Thyroid gland (tissue), 4 donors: ENCODE results near the gene MACROD1. TPM values are rescaled to one million over a fixed set of nuclear protein-coding genes. Genes with fewer than 3 reads are reported as not detected.

Source experiments
- DNase-seq, 2 donors: peaks; one replicate each; pipeline ENCODE4 v3.0.0-alpha.2; 2019
- H3K27ac ChIP-seq, 3 donors: fragments of 200-600 bp; sonication (generic); 1 replicate in 2 of 3; 2 replicates in 1 of 3; pipeline ENCODE4 v1.5.1; 2016 to 2019; ENCODE audit warnings: mild to moderate bottlenecking in 1 of 3, moderate library complexity in 1 of 3
- H3K27me3 ChIP-seq: fragments of 200-600 bp; sonication (generic); one replicate; pipeline ENCODE4 v1.5.1; 2019
- H3K36me3 ChIP-seq, 2 donors: fragments of 200-600 bp; sonication (generic); one replicate each; pipeline ENCODE4 v1.5.1; 2016 to 2019
- H3K4me1 ChIP-seq, 2 donors: fragments of 200-600 bp; sonication (generic); one replicate each; pipeline ENCODE4 v1.5.1; 2017 to 2019
- H3K4me3 ChIP-seq, 3 donors: fragments of 200-600 bp; sonication (generic); replicated peaks in 1 of 3; 1 replicate in 2 of 3; 2 replicates in 1 of 3; pipeline ENCODE4 v1.5.1; 2016; ENCODE audit warnings: mild to moderate bottlenecking in 1 of 3
- H3K9me3 ChIP-seq: fragments of 200-600 bp; sonication (generic); one replicate; pipeline ENCODE4 v1.5.1; 2017
- POLR2A ChIP-seq, 2 donors: fragments of 450-650 bp; IDR thresholded peaks; one replicate each; pipeline ENCODE4 v1.6.1; 2017; ENCODE audit warnings: antibody characterized with exemption in 2 of 2, mild to moderate bottlenecking in 2 of 2, moderate library complexity in 1 of 2
- WGBS, 2 donors: methylation state at CpG; one replicate each; pipeline ENCODE4 v1.1.5; 2017; 5-methylcytosine and 5-hydroxymethylcytosine counted together
- intact Hi-C: fragments of 100-400 bp; cut with DNase I; formaldehyde crosslinking; loops from one replicate; pipeline ENCODE4 v1.15.1; 2023
- total RNA-seq, 4 donors: library from RNA; depleted of rRNA; stranded (reverse); fragments of >200 nt; gene quantifications; one replicate each; pipeline ENCODE4 v1.2.3, GENCODE V29; 2016
- TF ChIP-seq, protein P1 (sequence below), 6 experiments: fragments of 200-600 bp in 3 of 6; fragments of 450-650 bp in 3 of 6; sonication (generic) in 3 of 6; IDR thresholded peaks; one replicate each; pipeline ENCODE4 v1.5.1; 2016 to 2019; ENCODE audit warnings: antibody characterized with exemption in 6 of 6, mild to moderate bottlenecking in 2 of 6, inconsistent platforms in 1 of 6, moderate library complexity in 1 of 6

The MACROD1 gene
- total RNA-seq, 4 donors from 2014 or later: 62.5 to 89.5 (median 70.0) TPM

DNA sequence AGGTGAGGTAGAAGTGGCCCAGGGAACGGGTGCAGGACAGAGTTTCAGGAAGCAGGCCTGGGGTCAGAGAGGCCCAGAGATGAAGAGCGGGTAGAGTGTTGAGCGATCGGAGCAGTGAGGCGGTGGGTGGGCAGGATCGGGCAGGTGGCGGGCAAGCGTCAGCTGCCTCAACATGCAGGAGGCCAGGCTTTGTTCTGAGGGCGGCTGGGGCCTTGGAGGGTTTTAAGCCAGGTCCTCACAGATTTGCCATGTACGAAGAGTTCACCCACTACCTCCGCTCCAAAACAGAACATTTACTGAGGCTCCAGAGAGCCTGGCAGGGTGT is 100.8 kb downstream of the MACROD1 start:
- no peak for TF ChIP-seq POLR2A (IDR thresholded peaks at IDR 0.05)
- TF ChIP-seq, protein P1, sequence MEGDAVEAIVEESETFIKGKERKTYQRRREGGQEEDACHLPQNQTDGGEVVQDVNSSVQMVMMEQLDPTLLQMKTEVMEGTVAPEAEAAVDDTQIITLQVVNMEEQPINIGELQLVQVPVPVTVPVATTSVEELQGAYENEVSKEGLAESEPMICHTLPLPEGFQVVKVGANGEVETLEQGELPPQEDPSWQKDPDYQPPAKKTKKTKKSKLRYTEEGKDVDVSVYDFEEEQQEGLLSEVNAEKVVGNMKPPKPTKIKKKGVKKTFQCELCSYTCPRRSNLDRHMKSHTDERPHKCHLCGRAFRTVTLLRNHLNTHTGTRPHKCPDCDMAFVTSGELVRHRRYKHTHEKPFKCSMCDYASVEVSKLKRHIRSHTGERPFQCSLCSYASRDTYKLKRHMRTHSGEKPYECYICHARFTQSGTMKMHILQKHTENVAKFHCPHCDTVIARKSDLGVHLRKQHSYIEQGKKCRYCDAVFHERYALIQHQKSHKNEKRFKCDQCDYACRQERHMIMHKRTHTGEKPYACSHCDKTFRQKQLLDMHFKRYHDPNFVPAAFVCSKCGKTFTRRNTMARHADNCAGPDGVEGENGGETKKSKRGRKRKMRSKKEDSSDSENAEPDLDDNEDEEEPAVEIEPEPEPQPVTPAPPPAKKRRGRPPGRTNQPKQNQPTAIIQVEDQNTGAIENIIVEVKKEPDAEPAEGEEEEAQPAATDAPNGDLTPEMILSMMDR (IDR thresholded peaks at IDR 0.05): no peak
- H3K36me3 ChIP-seq: no peaks in the 10 kb centered on the region

DNA sequence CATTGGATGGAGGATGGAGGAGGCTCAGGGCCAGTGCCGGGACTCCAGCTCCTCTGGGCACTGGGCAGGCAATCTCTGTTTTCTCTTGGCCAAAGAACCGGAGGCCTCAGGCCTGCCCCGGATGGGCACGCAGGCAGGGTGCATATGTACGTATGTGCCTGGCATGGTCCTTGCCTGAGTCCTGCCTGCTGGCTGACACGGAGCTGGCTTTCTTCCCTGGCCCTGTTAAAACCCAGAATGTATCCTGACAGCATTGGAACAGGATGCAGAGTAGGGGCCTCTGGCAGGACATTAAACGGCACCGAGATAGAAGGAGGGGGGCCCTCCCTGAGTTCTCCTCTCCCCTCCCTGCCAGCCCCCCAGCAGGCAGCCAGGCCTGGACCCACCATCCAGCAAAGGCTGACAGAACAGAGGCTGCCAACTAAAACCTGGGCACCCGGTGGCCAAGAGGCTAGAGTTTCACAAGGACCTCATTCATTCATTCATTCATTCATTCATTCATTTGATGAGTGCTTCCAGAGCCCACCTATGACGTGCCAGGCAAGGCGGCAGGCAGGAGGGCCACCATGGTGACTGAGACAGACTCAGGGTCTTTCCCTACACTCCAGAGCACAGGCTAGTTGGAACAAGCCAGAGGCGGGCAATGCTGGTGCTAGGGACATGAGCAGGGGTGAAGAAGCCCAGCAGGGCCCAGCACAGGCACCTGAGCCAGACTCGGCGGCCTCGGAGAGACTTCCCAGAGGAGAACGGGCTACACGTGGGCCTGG is 101.4 kb downstream of the MACROD1 start:
- intact Hi-C loops: no loop called here
- Histone ChIP-seq H3K27ac (no peak overlapping the region), H3K9me3 (no peaks in the 10 kb centered on the region), H3K27me3 (no peaks in the 10 kb centered on the region), H3K36me3 (no peaks in the 10 kb centered on the region), H3K4me3 (no peak overlapping the region), H3K4me1 (peaks cover 4 to 11% of the 10 kb centered on the region in 2 donors)
- 90% methylated on average over 13 to 17 of the region's 17 CpGs for WGBS, 2 donors
- no peak for DNase-seq
- TF ChIP-seq, protein P1 (IDR thresholded peaks at IDR 0.05): no peak
- no peak for TF ChIP-seq POLR2A (IDR thresholded peaks at IDR 0.05)

More for the DNA sequence above, 100.8 kb downstream of the MACROD1 start:
- DNase-seq: no peak
- WGBS, 2 donors: 94 to 96% methylated on average over 11 of the region's 11 CpGs
- H3K4me3 ChIP-seq: no peak overlapping the region
- peaks cover 4 to 11% of the 10 kb centered on the region in 2 donors for H3K4me1 ChIP-seq
- H3K27ac ChIP-seq: no peak overlapping the region
- no peaks in the 10 kb centered on the region for H3K9me3 ChIP-seq
- intact Hi-C loops: no loop called here
- no peaks in the 10 kb centered on the region for H3K27me3 ChIP-seq

- no peak for DNase-seq
- TF ChIP-seq POLR2A (IDR thresholded peaks at IDR 0.05): no peak
- TF ChIP-seq, protein P1 (IDR thresholded peaks at IDR 0.05): no peak
- Histone ChIP-seq H3K27ac (no peak overlapping the region), H3K4me3 (no peak overlapping the region), H3K9me3 (no peaks in the 10 kb centered on the region), H3K27me3 (no peaks in the 10 kb centered on the region), H3K36me3 (no peaks in the 10 kb centered on the region), H3K4me1 (peaks cover 4 to 11% of the 10 kb centered on the region in 2 donors)
- 78 to 88% methylated on average over 11 to 13 of the region's 13 CpGs for WGBS, 2 donors
- intact Hi-C loops: no loop called here
Measured at GRCh38 chr11:64063777-64064176, 102.1 kb downstream of the MACROD1 start.

DNA sequence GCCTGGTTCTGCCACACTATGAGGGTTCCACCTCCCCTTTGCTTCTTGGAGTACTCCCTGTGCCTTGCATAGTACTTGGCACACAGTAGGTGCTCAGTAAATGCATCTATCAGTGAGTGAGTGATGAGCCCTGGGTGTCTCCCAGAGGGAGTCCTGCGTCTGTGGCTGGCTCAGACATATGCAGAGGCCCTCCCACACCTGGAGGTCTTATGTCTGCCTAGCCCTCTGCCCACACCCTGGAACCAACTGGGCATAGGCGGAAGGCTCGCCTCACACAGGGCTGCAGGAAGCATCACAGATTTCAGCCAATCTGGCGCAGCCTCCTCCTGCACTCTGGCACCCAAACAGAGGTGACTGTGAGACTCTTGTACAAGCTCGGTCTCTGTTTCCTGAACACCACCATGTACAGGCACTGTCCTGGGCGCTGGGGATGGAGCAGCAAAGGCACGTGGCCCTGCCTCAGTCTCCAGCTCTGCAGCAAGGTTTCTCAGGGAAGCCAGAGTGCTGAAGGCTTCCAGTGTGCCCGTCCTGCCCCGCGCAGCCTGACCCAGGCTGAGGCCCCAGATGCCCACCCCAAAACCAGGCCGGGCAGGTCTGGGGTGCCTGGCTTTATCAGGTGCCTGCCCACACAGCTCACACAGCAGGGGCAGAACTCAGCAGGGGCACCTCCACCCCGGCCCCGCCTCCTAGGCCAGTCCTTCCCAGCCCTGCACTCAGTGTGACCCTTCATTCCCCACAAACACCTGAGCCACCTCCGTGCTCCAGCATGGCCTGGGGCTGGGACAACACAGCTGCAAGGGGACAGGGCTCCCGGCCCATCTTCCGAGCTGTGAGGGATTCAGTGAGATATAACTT is 103.5 kb downstream of the MACROD1 start:
- peaks cover 4 to 12% of the 10 kb centered on the region in 2 donors for H3K4me1 ChIP-seq
- intact Hi-C loops: no loop called here
- no peaks in the 10 kb centered on the region for H3K27me3 ChIP-seq
- H3K27ac ChIP-seq: no peak overlapping the region
- no peaks in the 10 kb centered on the region for H3K9me3 ChIP-seq
- TF ChIP-seq, protein P1 (IDR thresholded peaks at IDR 0.05): no peak
- no peak for TF ChIP-seq POLR2A (IDR thresholded peaks at IDR 0.05)
- WGBS, 2 donors: 85 to 94% methylated on average over 10 to 12 of the region's 16 CpGs
- no peaks in the 10 kb centered on the region for H3K36me3 ChIP-seq
- no peak for DNase-seq
- no peak overlapping the region for H3K4me3 ChIP-seq
